HG03571 (cell line): ENCODE data around the gene OGFOD2.
"Not testable (repeated sequence)": the region's sequence is repeated elsewhere in the genome, so short reads cannot be mapped to it uniquely, and the experiment has no call there.

ENCODE experiments used
- ATAC-seq: cut with Tn5 transposase; IDR thresholded peaks from one replicate; pipeline ENCODE4 v1.9.1; 2021; ENCODE audit not compliant: unreplicated experiment

The OGFOD2 gene

GRCh38 chr12:123001464-123001863, 26.4 kb downstream of the OGFOD2 start:
- no peak for ATAC-seq

- no peak for ATAC-seq
Observed at GRCh38 chr12:123003257-123003656, 28.2 kb downstream of the OGFOD2 start.

GRCh38 chr12:123004287-123004686, 29.2 kb downstream of the OGFOD2 start:
- no peak for ATAC-seq

- ATAC-seq: no peak
Observed at GRCh38 chr12:123005081-123005626, 30.1 kb downstream of the OGFOD2 start.

GRCh38 chr12:123006977-123007376, 31.9 kb downstream of the OGFOD2 start:
- no peak for ATAC-seq

- no peak for ATAC-seq
Observed at GRCh38 chr12:123010110-123010509, 35.1 kb downstream of the OGFOD2 start.

GRCh38 chr12:123010681-123011080, 35.6 kb downstream of the OGFOD2 start:
- ATAC-seq: no peak

- ATAC-seq: no peak
Observed at GRCh38 chr12:123011701-123012100, 36.7 kb downstream of the OGFOD2 start.

GRCh38 chr12:123013185-123014095, 38.4 kb downstream of the OGFOD2 start:
- ATAC-seq: no peak

- not testable (repeated sequence) for ATAC-seq
Observed at GRCh38 chr12:123014473-123014872, 39.4 kb downstream of the OGFOD2 start.

GRCh38 chr12:123017753-123018152, 42.7 kb downstream of the OGFOD2 start:
- ATAC-seq: no peak

GRCh38 chr12:123019841-123020138, 44.7 kb downstream of the OGFOD2 start:
- ATAC-seq: no peak

GRCh38 chr12:123021688-123022604, 46.9 kb downstream of the OGFOD2 start:
- ATAC-seq: no peak

GRCh38 chr12:123022846-123023245, 47.8 kb downstream of the OGFOD2 start:
- ATAC-seq: no peak

GRCh38 chr12:123024819-123025391, 49.9 kb downstream of the OGFOD2 start:
- ATAC-seq: no peak

GRCh38 chr12:123026094-123026853, 51.2 kb downstream of the OGFOD2 start:
- no peak for ATAC-seq

GRCh38 chr12:123027726-123028445, 52.8 kb downstream of the OGFOD2 start:
- ATAC-seq: no peak

GRCh38 chr12:123028475-123028874, 53.4 kb downstream of the OGFOD2 start:
- ATAC-seq: no peak

GRCh38 chr12:123029550-123029949, 54.5 kb downstream of the OGFOD2 start:
- no peak for ATAC-seq
